ENCODE measurements around the gene HPS5.
A peak's percentile ranks its signal among the peaks of the same experiment; 100 is the strongest.

The HPS5 gene

GRCh38 chr11:18321969-18322711, at the start of gene HPS5, which contains the start of gene GTF2H1 (continued):
- TF ChIP-seq SP7 (tag by site-specific recombination; IDR thresholded peaks at IDR 0.05) (peak; percentile 88), YY1 (tag by site-specific recombination; IDR thresholded peaks at IDR 0.05) (peak; percentile 93), ZBTB11 (tag by site-specific recombination; conservative IDR thresholded peaks at IDR 0.05; ENCODE audit: low read depth) (peak; percentile 73), ZNF404 (tag by site-specific recombination; IDR thresholded peaks at IDR 0.05) (no peak), ZNF341 (tag by site-specific recombination; IDR thresholded peaks at IDR 0.05; ENCODE audit: low read depth) (peak; percentile 47; the same call in 1 of the 2 replicates), ZNF302 (tag by site-specific recombination; IDR thresholded peaks at IDR 0.05; ENCODE audit: low read depth) (no peak), ZBTB7A (tag by site-specific recombination; IDR thresholded peaks at IDR 0.05; ENCODE audit: low read depth) (peak; percentile 46; the same call in 1 of the 2 replicates), PATZ1 (tag by site-specific recombination; IDR thresholded peaks at IDR 0.05) (peak; percentile 76), ZNF768 (tag by site-specific recombination; IDR thresholded peaks at IDR 0.05) (no peak), ZNF324 (tag by site-specific recombination; IDR thresholded peaks at IDR 0.05) (peak; percentile 94), ZNF416 (tag by site-specific recombination; IDR thresholded peaks at IDR 0.05) (no peak), ZBTB20 (tag by site-specific recombination; IDR thresholded peaks at IDR 0.05) (no peak)

- peaks cover 7 to 20% of the 10 kb centered on the region in 2 experiments; a peak in 2 of 3 replicates for H3K36me3 ChIP-seq (ENCODE audit: control insufficient read depth in 2 of 2, insufficient read depth in 1 of 2, low read length in 2 of 2)
- H3K27ac ChIP-seq (ENCODE audit: extremely low read depth, low read depth, low read length), result no peak overlapping the region
- no peak overlapping the region for H3K4me3 ChIP-seq (ENCODE audit: low read depth, low read length)
- TF ChIP-seq ZNF324 (tag by site-specific recombination; IDR thresholded peaks at IDR 0.05), result no peak
- TF ChIP-seq ZNF629 (tag by site-specific recombination; IDR thresholded peaks at IDR 0.05), result no peak
- no peak for TF ChIP-seq ZNF391 (tag by site-specific recombination; IDR thresholded peaks at IDR 0.05; ENCODE audit: borderline replicate concordance, low read depth)
- TF ChIP-seq ZNF398 (tag by site-specific recombination; IDR thresholded peaks at IDR 0.05), result no peak
- TF ChIP-seq ZNF2 (tag by site-specific recombination; IDR thresholded peaks at IDR 0.05), result no peak
- no peak for TF ChIP-seq HOXA7 (CRISPR knock-in tag; IDR thresholded peaks at IDR 0.05; ENCODE audit: borderline replicate concordance)
- TF ChIP-seq ZNF366 (tag by site-specific recombination; conservative IDR thresholded peaks at IDR 0.05), result no peak
- TF ChIP-seq ZNF701 (tag by site-specific recombination; IDR thresholded peaks at IDR 0.05), result no peak
- no peak for TF ChIP-seq ZNF169 (tag by site-specific recombination; IDR thresholded peaks at IDR 0.05)
- no peak for TF ChIP-seq ZNF658 (tag by site-specific recombination; IDR thresholded peaks at IDR 0.05)
- TF ChIP-seq HIC1 (tag by site-specific recombination; IDR thresholded peaks at IDR 0.05), result no peak
- no peak for TF ChIP-seq ZNF394 (tag by site-specific recombination; IDR thresholded peaks at IDR 0.05; ENCODE audit: borderline replicate concordance)
- TF ChIP-seq FEZF1 (tag by site-specific recombination; IDR thresholded peaks at IDR 0.05), result no peak
- ChIA-PET CTCF (interaction anchor here (0.6 kb wide), 1 partner anchor 16 kb away, joined by 3 read pairs; no protein-coding TSS in a partner anchor), POLR2A (no interaction called here)
- no peaks in the 10 kb centered on the region for H3K9me3 ChIP-seq (ENCODE audit: control insufficient read depth, insufficient read depth, low read depth, low read length)
- no peaks in the 10 kb centered on the region for H3K4me1 ChIP-seq (ENCODE audit: control insufficient read depth, insufficient read depth, low read length)
Measured at GRCh38 chr11:18371279-18371678, 49.3 kb upstream of the HPS5 start.
